Measurements from ENCODE around the gene HM13. TPM values are rescaled to one million over a fixed set of nuclear protein-coding genes. Genes with fewer than 3 reads are reported as not detected.

The HM13 gene
- total and polyA plus RNA-seq, 2 of the 13 experiments (the other 11 are each of a cell fraction or from before 2014, with no cell fraction given), result 118 to 243 TPM

- FAIRE-seq (no peak), ATAC-seq (peak; percentile 10; the same call in 2 of the 3 replicates), DNase-seq (ENCODE audit: low spot score) (no peak)
- 93% methylated on average over 8 of the region's 8 CpGs for WGBS (ENCODE audit: low lambda C conversion rate)
- Histone ChIP-seq H3K79me2 (ENCODE audit: insufficient read depth, low read length) (peaks cover 3% of the 10 kb centered on the region), H2AFZ (ENCODE audit: low read length) (no peak overlapping the region), H3K36me3 (replicated peaks in 1 of 2; ENCODE audit: control insufficient read depth in 1 of 2, insufficient read depth in 2 of 2, low read length in 2 of 2) (peaks cover 69 to 97% of the 10 kb centered on the region in 2 experiments), H3K4me1 (ENCODE audit: insufficient read depth, low read length) (no peaks in the 10 kb centered on the region), H4K20me1 (ENCODE audit: insufficient read depth, low read length) (0 out of 2 replicates have a peak, but pooled peaks cover 4% of the 10 kb centered on the region), H3K27ac (ENCODE audit: extremely low read length, insufficient read depth, low read length) (no peak overlapping the region), H3K4me2 (ENCODE audit: low read depth, low read length) (no peak overlapping the region), H3K4me3 (replicated peaks in 1 of 3; ENCODE audit: insufficient read depth in 1 of 3, low read depth in 2 of 3, low read length in 3 of 3) (no peak overlapping the region), H3K9me3 (ENCODE audit: low read length) (no peaks in the 10 kb centered on the region), H3K27me3 (ENCODE audit: control insufficient read depth in 1 of 2, insufficient read depth in 2 of 2, low read length in 2 of 2) (no peaks in the 10 kb centered on the region), H3K9ac (ENCODE audit: insufficient read depth, low read depth, low read length) (no peak overlapping the region)
- ChIA-PET POLR2A (no interaction called here), CTCF (ENCODE audit: low intra/inter-chr PET ratio, low total read pairs) (no interaction called here)
- in situ Hi-C loops (cut with HindIII; ENCODE audit: extremely low pct_ligation_motif_present, low pct_unique_long_range_greater_than_20kb), result loop anchor here (10.0 kb wide), 1 partner anchor 62 kb away; the partner anchor contains the start of genes DEFB124 and REM1
- TF ChIP-seq POLR2AphosphoS5 (IDR thresholded peaks at IDR 0.05; ENCODE audit: low read depth, low read length) (peak; percentile 4; the same call in 1 of the 2 replicates), ZNF576 (CRISPR knock-in tag; IDR thresholded peaks at IDR 0.05) (no peak), SALL2 (CRISPR knock-in tag; IDR thresholded peaks at IDR 0.05) (no peak), ZFP41 (CRISPR knock-in tag; IDR thresholded peaks at IDR 0.05; ENCODE audit: borderline replicate concordance) (no peak), POLR2AphosphoS2 (IDR thresholded peaks at IDR 0.05; ENCODE audit: low read depth, low read length) (0 out of 2 replicates have a peak, but pooled peaks have one; percentile 2), POLR2G (IDR thresholded peaks at IDR 0.05; ENCODE audit: low read depth, low read length) (peak; percentile 23; the same call in 1 of the 2 replicates), POLR2A (IDR thresholded peaks at IDR 0.05; ENCODE audit: insufficient read depth in 1 of 2, low read depth in 2 of 2, low read length in 2 of 2) (0 out of 4 replicates have a peak, but pooled peaks of 1 of the 2 experiments have one; percentile 5), ZNF709 (CRISPR knock-in tag; IDR thresholded peaks at IDR 0.05) (0 out of 2 replicates have a peak, but pooled peaks have one; percentile 29), RBM22 (optimal IDR thresholded peaks at IDR 0.05; ENCODE audit: low read length) (peak; percentile 27), ZNF296 (CRISPR knock-in tag; conservative IDR thresholded peaks at IDR 0.05) (no peak), MED8 (CRISPR knock-in tag; IDR thresholded peaks at IDR 0.05; ENCODE audit: insufficient replicate concordance) (no peak)
- TF ChIP-seq, protein P1, sequence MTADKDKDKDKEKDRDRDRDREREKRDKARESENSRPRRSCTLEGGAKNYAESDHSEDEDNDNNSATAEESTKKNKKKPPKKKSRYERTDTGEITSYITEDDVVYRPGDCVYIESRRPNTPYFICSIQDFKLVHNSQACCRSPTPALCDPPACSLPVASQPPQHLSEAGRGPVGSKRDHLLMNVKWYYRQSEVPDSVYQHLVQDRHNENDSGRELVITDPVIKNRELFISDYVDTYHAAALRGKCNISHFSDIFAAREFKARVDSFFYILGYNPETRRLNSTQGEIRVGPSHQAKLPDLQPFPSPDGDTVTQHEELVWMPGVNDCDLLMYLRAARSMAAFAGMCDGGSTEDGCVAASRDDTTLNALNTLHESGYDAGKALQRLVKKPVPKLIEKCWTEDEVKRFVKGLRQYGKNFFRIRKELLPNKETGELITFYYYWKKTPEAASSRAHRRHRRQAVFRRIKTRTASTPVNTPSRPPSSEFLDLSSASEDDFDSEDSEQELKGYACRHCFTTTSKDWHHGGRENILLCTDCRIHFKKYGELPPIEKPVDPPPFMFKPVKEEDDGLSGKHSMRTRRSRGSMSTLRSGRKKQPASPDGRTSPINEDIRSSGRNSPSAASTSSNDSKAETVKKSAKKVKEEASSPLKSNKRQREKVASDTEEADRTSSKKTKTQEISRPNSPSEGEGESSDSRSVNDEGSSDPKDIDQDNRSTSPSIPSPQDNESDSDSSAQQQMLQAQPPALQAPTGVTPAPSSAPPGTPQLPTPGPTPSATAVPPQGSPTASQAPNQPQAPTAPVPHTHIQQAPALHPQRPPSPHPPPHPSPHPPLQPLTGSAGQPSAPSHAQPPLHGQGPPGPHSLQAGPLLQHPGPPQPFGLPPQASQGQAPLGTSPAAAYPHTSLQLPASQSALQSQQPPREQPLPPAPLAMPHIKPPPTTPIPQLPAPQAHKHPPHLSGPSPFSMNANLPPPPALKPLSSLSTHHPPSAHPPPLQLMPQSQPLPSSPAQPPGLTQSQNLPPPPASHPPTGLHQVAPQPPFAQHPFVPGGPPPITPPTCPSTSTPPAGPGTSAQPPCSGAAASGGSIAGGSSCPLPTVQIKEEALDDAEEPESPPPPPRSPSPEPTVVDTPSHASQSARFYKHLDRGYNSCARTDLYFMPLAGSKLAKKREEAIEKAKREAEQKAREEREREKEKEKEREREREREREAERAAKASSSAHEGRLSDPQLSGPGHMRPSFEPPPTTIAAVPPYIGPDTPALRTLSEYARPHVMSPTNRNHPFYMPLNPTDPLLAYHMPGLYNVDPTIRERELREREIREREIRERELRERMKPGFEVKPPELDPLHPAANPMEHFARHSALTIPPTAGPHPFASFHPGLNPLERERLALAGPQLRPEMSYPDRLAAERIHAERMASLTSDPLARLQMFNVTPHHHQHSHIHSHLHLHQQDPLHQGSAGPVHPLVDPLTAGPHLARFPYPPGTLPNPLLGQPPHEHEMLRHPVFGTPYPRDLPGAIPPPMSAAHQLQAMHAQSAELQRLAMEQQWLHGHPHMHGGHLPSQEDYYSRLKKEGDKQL (CRISPR knock-in tag; IDR thresholded peaks at IDR 0.05; ENCODE audit: low read depth), result no peak
- BruUV-seq (replicated peaks), result no TSS peak
- intact Hi-C loops (cut with micrococcal nuclease; ENCODE audit: unreplicated experiment), result no loop called here
Measured at GRCh38 chr20:31537116-31537871, 23.1 kb downstream of the HM13 start.

Data from HepG2 (cell line).